Posterior cingulate gyrus (tissue), 11 donors: ENCODE measurements around the gene GNAQ.
A peak's percentile ranks its signal among the peaks of the same experiment; 100 is the strongest.
"Not testable (repeated sequence)": the region's sequence is repeated elsewhere in the genome, so short reads cannot be mapped to it uniquely, and the experiment has no call there.

Experiments
- DNase-seq, 10 donors: peaks; one replicate each; pipeline versions ENCODE4 v3.0.0 to v3.0.0-alpha.2; 2020 to 2021; ENCODE audit warnings: mixed read lengths in 3 of 10
- intact Hi-C: fragments of 100-400 bp; cut with DNase I; formaldehyde crosslinking; loops from one replicate; pipeline ENCODE4 v1.15.1; 2023

The GNAQ gene

DNA sequence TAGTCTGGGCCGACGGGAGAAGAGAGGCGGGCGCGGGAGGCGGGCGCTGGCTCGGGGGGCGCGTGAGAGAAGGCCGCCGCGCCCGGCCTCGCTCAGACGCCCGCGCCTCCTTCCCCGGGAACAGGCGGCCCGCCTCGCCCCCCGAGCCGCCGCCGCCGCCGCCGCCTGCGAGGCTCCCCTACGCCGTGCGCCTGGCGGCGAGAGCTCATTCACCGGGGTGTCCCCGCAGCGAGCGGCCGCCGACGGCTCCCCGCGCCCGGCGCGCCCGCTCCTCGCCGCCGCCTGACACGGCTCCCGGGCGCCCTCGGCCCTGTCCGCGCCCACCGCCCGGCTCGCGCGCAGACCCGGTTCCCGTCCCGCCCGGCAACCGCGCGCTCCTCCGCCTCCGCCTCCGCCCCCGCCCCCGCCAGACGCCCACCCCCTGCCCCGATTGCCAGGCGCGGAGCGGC is at the start of gene GNAQ:
TSS of gene GNAQ (minus strand) at position 368 of the 449 bp plus-strand sequence. CDS start 576 bp downstream, outside the sequence.
- intact Hi-C loops = loop anchor here (2.0 to 10.0 kb wide), 3 partner anchors 55 to 277 kb away; no protein-coding TSS in a partner anchor

DNA sequence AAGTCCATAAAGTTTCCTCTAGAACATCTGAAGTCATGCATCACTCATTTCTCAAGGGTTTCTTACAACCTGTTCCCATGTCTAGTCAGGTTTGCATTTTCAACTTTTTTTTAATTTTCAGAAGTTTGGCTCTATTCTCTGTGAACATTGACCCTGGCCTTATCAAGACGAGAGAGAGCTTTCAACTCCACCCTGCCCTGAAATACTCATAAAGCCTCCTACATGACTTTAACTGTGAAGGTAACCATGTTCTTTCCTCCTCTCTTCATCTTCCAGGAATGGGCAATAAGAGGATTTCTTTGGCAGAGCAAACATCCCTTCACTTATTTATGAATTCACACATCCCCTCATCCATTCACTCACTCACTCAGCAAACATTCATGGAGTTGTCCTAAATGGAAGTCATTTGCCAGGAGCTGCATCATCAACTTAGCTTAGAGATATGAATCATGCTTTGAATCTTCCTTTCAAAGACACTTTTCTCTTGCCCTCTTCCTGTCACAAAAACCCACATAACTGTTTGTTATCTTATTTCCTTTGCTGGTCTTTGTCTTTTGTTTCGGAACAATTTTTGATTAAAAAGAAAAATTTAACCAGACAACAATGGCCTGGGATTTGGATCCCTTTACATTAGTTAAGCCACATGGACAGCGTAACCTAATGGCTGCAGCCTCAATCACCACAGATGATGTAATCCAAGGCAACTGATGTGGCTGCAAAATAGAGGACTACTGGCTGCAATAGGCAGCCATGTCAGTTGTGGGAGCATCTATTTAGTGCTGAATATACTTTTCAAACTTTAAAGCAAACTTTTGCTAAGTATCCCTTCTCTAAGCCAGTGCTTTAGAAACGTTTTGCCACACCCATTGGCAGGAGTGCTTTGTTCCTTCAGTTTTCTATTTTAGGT is 43.0 kb upstream of the GNAQ start:
- DNase-seq = no peak
- intact Hi-C loops = no loop called here

More for the DNA sequence above, at the start of gene GNAQ:
- peak in 2 of 10 donors; percentile 23 to 77 for DNase-seq

DNA sequence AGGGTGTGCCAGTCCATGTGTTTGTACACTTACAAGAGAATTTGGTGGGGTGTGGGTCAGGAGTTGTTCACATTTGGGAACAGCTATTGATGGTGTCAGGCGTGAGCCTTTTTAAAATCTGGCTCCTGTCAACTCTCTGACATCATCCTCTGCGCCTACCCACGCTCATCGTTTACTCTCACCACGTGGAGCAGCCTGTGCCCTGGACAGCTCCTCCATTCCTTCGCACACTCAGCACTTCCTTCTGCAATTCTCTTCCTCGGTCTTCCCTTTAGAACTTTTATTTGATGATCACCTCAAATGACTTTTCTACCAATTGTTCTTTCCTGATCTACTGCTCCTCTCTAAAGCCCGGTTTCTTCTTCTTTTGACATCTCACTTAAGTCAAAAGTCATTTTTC is 42.1 kb upstream of the GNAQ start:
- intact Hi-C loops = no loop called here
- no peak for DNase-seq

DNA sequence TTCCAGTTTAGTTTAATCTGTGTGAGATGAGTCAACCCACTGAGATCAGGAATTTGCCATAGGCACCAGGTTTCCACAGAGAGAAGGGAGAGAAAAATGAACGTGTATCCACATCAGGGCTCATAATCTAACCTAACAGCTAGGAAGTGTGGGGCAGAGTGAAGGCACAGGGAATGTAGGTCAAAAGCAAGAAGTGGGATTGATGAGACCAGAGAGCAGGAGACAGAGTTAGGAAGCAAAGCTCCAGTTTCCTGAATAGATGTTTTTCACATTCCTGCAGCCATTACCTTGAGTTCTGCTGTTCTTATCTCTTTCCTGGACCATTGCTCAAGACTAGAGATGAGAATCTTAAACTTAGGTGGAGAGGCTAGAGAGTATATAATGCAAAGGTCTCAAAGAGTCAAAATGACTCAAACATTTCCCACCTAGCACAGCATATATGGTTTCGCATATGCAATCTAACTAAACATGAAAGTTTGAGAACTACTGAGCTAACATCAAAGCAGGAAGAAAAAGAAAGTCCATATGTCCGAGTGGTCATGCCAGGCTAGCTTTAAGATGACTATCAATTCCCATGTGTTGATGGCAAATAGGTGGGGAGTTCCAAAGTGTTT is 41.1 kb upstream of the GNAQ start:
- no peak for DNase-seq
- intact Hi-C loops = no loop called here

DNA sequence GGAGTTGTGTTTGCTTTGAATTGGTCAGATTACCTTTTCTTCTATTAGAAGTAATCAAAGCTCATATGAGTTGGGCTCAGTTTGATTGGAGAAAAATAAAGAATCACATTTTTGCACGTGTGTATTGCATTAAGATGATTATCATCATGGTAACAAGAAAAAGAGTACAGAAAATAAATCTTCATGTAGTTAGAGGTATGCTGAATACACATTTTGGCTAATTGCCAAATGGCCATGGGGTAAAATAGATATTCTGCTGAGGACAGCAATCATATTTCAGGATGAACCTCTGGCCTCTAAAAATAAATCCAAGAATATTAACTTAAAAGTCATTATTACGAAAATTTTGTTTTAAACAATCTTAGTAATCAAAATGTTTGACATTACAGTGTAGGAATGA is 38.9 kb upstream of the GNAQ start:
- DNase-seq = no peak
- intact Hi-C loops = no loop called here

DNA sequence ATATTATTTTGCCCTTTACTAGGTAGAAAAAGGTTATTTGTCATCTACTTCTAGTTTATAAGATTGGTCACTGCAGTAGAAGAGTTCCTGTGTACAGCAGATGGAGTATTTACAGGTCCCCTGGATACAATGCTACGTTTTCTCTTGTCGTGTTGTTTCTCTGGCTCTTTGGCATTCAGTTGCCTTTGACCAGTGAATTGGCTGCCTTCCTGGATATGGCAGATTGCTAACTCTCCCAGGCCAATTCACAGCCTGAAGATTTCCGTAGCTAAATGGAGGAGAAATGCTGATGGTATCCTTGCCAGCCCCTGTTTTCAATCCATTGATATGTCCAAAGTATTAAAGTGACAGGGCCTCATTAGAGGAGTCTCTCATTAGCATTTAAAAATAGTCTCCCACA is 32.5 kb upstream of the GNAQ start:
- DNase-seq = peak in 1 of 10 donors; percentile 28
- intact Hi-C loops = no loop called here

DNA sequence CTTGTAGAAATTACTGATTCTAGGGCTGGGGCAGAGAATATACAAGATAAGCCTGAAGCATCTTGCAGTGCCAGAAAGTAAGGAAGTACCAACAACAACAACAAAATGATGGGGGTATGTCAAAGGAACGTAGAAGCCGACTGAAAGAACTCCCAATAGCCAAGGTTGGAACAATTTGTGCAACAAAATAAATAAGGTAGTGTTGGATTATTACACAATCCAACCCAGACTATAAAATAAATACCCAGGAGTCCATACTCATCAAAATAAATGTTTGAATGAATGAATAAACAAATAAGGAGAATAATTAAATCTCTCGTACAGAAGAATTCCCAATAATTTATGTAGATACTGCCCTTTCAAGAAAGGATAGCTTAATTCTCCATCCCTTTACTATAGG is 31.1 kb upstream of the GNAQ start:
- intact Hi-C loops = no loop called here
- no peak for DNase-seq

DNA sequence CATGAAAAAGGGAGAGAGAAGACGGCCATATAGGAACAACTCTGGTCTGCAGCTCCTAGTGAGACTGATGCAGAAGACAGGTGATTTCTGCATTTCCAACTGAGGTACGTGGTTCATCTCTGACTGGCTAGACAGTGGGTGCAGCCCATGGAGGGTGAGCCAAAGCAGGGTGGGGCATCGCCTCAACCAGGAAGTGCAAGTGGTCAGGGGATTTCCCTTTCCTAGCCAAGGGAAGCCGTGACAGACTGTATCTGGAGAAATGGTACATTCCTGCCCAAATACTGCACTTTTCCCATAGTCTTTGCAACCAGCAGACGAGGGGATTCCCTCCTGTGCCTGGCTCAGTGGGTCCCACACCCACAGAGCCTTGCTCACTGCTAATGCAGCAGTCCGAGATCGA is 22.6 kb upstream of the GNAQ start:
- intact Hi-C loops, DNase-seq: not testable (repeated sequence)

DNA sequence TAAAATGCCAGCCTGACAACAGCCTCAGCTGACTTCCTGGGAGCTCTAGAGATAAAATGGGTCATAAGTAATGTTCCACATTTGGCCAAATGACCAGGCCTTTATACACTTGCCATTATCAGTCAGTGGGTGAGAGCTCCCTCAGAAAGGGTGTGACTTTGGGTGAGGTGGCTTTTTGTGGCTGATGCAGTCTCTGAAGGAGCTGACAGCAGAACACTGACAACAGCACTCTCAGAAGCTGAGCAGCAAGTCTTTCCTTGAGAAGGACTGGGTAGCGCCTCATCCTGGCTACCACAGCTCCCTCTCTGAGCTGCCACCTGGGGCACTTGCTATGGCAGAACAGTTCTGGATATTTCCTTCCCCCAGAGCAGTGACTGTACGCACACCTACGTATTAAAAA is 22.0 kb upstream of the GNAQ start:
- intact Hi-C loops = no loop called here
- no peak for DNase-seq

DNA sequence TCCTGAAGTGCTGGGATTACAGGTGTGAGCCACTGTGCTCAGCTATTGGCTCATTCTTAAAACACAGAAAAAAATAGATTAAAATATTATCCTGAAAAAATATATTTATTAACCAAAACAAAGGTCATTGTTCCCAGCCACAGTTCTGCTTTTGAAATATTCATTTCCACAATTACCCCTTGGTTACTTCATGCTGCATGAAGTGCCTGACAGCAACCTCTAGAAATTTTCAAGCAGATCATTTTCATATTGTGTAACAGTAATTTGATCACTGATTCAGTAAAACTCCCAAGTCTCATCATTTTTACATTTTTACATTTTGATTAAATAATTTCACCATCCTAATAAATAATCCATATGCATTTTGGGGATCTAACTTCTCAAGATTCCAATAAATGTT is 18.8 kb upstream of the GNAQ start:
- intact Hi-C loops = no loop called here
- no peak for DNase-seq

DNA sequence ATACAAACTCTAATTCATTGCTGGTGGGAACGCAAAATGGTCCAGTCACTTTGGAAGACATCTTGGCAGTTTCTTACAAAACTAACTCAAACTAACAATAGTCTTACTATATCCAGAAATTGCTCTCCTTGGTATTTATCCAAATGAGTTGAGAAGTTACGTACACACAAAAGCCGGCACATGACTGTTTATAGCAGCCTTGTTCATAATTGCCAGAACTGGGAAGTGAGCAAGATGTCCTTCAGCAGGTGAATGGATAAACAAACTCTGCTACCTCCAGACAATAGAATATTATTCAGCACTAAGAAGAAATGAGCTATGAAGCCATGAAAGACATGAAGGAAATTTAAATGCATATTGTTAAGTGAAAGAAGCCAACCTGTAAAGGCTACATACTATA is 17.9 kb upstream of the GNAQ start:
- intact Hi-C loops = no loop called here
- DNase-seq = no peak

DNA sequence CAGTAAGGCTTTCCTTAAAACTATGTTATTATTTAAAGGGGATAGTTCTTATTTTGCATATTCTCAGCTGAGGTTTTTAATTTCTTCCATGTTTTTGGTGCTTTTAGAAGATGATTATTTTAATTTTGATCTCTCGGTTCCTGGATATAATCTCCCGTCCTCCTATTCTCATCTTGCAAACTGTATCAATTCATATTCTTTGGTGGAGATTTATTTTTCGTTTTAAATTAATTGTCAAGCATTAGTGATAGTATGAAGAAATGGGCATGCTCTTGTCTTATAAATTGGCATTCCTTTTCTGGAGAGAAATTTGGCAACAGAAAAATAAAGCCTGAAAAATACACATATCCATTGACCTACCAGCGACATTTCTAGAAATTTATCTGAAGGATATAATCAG is 15.5 kb upstream of the GNAQ start:
- no peak for DNase-seq
- intact Hi-C loops = no loop called here

DNA sequence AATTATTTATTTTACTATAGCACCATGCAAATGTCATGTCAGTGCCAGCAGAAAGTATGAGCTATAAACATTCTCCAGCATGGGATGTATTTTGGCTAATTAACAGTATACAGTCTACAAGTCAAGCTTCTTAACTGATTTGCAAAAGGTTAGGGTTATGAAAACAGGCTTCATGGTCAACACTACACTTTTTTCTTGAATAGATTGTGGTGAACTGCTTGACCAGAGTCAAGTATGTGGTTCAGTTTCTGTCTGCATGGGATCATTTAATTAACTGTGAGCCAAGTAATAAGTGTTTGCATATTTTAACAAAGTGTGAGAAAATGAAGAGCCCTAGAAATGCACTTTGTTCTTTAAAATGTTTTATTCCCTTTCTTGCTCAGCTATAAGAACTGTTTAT is 14.5 kb upstream of the GNAQ start:
- intact Hi-C loops = no loop called here

DNA sequence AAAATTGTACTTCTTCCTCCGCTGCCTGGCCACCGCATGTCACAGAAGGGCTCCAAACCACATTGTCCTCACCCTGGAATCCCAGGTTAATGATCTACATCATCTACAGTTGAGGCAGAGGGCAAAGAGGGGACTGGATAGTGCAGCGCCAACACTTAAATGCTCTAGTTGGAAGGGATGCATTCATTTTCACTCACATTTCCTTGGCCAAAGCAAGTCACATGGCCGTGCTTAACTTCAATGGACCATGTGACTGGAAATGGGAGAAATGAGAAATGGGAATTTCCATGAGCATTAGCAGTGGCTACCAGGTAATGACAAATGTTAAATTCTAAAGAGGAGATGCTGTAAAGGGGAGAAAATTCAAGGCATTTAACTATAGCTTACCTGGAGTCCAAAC is 13.3 kb upstream of the GNAQ start:
- no peak for DNase-seq
- intact Hi-C loops = no loop called here

More for the DNA sequence above, 14.5 kb upstream of the GNAQ start:
- DNase-seq = no peak

DNA sequence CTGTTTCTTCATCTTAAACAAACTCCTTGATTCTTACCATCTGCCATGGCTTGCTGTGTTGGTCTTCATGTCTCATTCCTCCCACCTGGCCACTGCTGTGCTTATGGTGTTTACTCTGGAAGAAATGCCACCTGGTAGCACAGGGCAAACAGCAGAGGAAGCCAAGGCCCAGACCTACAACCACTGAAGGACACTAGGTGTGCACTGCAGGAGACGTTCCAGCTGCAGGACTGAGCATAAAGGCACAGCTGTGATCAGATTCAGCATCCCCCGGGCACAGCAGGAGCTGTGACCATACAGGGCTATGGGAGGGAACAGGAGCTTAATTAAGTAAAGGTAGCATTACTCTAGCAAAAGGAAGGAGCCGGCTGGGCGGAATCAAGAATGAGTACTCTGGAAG is 12.6 kb upstream of the GNAQ start:
- DNase-seq = no peak
- intact Hi-C loops = no loop called here

DNA sequence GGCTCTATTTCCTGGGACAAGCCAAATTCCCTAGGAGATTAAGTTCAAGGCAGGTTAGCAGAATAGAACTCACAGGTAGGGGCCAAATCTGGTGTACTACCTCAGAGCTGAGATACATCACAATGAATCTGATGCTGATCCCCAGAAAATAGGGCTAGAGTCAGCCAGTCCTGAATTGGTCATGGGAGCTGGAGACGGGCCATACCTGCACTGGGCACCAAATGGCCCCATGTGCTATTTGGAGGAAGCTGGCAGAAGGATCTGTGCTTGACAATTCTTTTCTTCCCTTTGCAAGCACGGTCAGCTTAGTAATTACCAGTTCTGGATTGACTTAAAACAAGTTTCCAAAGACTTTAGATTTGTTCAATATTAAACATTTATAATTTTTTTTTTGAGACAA is 10.4 kb upstream of the GNAQ start:
- intact Hi-C loops = no loop called here
- no peak for DNase-seq

DNA sequence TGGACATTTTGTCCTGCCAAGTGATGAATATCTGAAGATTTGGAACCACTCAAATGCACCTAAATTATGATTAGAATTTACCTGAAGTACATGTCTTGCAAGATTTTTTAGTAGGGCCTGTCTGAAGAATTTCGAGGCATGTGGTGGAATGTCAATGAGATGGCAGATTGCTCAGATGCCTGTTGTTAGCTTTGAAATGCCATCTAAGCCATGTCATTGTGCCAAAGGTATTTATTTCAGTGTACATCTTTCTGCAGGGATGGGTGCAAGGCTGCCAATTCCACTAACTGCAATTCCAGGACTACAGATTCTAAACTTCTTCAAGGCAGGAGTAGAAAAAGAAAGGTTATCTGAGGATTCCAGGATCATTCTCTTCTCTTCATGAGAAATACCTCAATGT is 9.1 kb upstream of the GNAQ start:
- intact Hi-C loops = no loop called here
- no peak for DNase-seq

DNA sequence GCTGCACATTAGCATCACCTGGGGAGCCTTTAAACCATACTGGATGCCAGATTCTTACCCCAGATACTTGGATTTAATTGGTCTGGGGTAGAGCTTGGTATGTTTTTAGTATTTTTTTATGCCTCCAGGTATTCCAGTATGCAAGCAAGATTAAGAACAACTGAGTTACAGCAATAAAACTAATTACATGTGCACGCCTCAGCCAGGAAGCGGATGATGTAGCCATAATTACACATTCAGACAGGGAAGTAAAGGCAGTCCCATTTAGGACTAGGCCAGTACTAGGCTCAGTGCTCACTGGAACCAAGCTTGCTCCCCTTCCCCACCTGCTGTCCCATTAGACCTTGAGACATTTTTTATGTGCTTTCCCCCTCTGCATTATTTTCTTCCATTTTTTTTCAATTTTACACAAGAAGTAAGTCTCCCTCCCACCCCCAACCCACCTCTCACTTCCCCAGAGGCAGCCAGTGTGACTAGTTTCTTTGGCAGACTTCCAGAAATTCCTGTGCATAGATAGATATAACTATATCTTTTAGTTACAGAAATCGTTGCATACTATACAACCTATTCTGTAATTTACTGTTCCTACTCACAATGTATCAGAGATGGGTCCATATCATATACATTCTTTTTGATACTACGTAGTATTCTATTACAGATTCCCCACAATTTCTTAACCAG is 7.1 kb upstream of the GNAQ start:
- intact Hi-C loops = loop anchor here (5.0 to 10.0 kb wide), 4 partner anchors 84 to 606 kb away; no protein-coding TSS in a partner anchor
- no peak for DNase-seq

DNA sequence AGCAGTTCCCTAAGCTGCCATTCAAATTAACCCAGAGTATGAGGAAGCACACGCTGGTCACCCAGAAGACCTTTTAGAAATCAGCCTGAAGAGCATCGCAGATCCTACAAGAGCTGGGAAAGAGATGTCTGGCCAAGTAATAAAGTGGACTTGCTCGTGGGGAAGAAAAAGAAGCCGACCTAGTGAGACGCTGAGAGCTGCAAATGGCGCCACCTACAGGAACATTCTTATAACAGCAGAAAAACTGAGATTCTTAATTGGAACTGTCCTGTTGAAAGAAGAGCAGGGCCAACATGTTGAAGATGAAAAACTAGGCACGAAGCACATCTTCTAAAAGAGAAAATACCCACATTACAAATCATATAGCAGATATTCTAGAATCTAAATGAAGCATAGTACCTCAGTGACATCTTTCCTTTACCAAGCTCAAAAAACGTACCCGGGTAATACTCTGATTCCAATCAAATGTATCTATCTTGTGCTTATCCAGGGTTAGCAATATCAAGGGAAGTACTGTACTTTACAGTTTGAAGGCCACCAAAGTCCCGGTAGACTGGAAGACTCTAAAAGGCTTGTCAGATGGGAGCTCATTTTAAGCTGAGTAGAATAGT is 3.9 kb upstream of the GNAQ start:
- DNase-seq = peak in 7 of 10 donors; percentile 35 to 90 (median 46)
- intact Hi-C loops = loop anchor here (5.0 to 10.0 kb wide), 4 partner anchors 87 to 603 kb away; no protein-coding TSS in a partner anchor

DNA sequence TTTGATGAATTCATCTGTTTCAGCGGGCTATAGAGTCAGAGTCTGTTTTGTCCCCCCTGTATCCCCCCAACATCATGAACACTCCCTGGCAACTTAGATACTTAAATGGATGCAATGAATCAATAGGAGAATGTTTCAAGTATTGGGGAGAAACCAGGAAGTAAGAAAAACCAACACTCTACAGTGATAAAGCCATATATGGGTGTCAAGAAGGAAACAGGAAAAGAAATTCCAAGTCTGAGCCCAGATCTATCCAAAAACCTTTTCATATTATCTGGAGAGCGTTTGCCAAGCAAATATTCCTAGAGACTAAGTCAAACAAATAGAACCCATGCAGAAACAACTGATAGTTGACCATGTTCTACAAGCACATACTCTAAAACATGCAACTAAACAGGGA is 2.3 kb upstream of the GNAQ start:
- intact Hi-C loops = loop anchor here (5.0 to 10.0 kb wide), 2 partner anchors 178 to 279 kb away; no protein-coding TSS in a partner anchor

More for the DNA sequence above, 2.3 kb upstream of the GNAQ start:
- no peak for DNase-seq
